A549 (cell line): ENCODE measurements around the gene C11orf68. TPM values are rescaled to one million over a fixed set of nuclear protein-coding genes. Genes with fewer than 3 reads are reported as not detected.

ENCODE experiments used
- ATAC-seq, 2 experiments: fragments of 200-7000 bp in 1 of 2; fragments of >200 bp in 1 of 2; cut with Nextera tagmentation in 1 of 2; cut with Tn5 transposase in 1 of 2; 3 replicates each; pipeline versions ENCODE4 v1.8.0 to v1.9.1; 2018 to 2020; ENCODE audit warnings: mild to moderate bottlenecking in 1 of 2, moderate library complexity in 1 of 2
- CTCF ChIA-PET: fragments of 300-600 bp; sonication (Branson Sonifier 250); formaldehyde crosslinking; extraction: SDS; loops from one replicate; lab custom pipeline; 2021; ENCODE audit warnings: antibody characterized with exemption, inconsistent platforms; lab: Yijun Ruan, JAX
- POLR2A ChIA-PET: fragments of 350-600 bp; formaldehyde crosslinking; extraction: SDS; loops from one replicate; lab custom pipeline; 2021; ENCODE audit warnings: antibody characterized with exemption, inconsistent platforms; lab: Yijun Ruan, JAX
- DNase-seq, 2 experiments: peaks; one replicate each; pipeline versions ENCODE4 v3.0.0 to v3.0.0-alpha.2; 2011 to 2016; ENCODE audit warnings: low read depth in 1 of 2, low spot score in 1 of 2
- FAIRE-seq: peaks from 2 replicates; lab custom pipeline; 2011; peaks lifted over from hg19 to GRCh38; lab: Jason Lieb, UNC
- H3K27ac ChIP-seq, 2 experiments: fragments of >200 bp; sonication (Bioruptor Twin); formaldehyde crosslinking; 3 replicates each; pipeline ENCODE4 v1.5.1; 2016 to 2017
- H3K4me1 ChIP-seq: fragments of >200 bp; sonication (Bioruptor Twin); formaldehyde crosslinking; 3 replicates; pipeline ENCODE4 v1.6.1; 2016
- H3K4me2 ChIP-seq: fragments of >200 bp; sonication (Bioruptor Twin); formaldehyde crosslinking; 3 replicates; pipeline ENCODE4 v1.6.1; 2016
- H3K4me3 ChIP-seq: fragments of >200 bp; sonication (Bioruptor Twin); formaldehyde crosslinking; 3 replicates; pipeline ENCODE4 v1.5.1; 2016
- H3K9me3 ChIP-seq: fragments of >200 bp; sonication (Bioruptor Twin); formaldehyde crosslinking; 3 replicates; pipeline ENCODE4 v1.6.1; 2016
- EHF ChIP-seq: fragments of 250-450 bp; sonication (Bioruptor Pico); IDR thresholded peaks from 2 replicates; pipeline ENCODE4 v1.5.0; 2020; ENCODE audit warnings: mild to moderate bottlenecking
- ESRRA ChIP-seq: fragments of 150-350 bp; IDR thresholded peaks from 2 replicates; pipeline ENCODE4 v1.6.1; 2014; ENCODE audit warnings: mild to moderate bottlenecking, low read length, borderline replicate concordance
- FOXS1 ChIP-seq: fragments of 250-450 bp; sonication (Bioruptor Pico); IDR thresholded peaks from 2 replicates; pipeline ENCODE4 v1.5.0; 2020; ENCODE audit warnings: mild to moderate bottlenecking, moderate library complexity
- GATA3 ChIP-seq: IDR thresholded peaks from 2 replicates; pipeline ENCODE4 v1.6.1; 2012; ENCODE audit warnings: borderline replicate concordance
- HOXA7 ChIP-seq: fragments of 250-450 bp; sonication (Bioruptor Pico); IDR thresholded peaks from 2 replicates; pipeline ENCODE4 v1.5.0; 2020; ENCODE audit warnings: mild to moderate bottlenecking, moderate library complexity
- HOXB13 ChIP-seq: fragments of 250-450 bp; sonication (Bioruptor Pico); IDR thresholded peaks from 2 replicates; pipeline ENCODE4 v1.5.0; 2020; ENCODE audit warnings: low read depth, mild to moderate bottlenecking, moderate library complexity
- JUN ChIP-seq, 2 experiments: fragments of >200 bp; sonication (Bioruptor Twin); formaldehyde crosslinking; IDR thresholded peaks; 2 replicates in 1 of 2; 3 replicates in 1 of 2; pipeline ENCODE4 v1.6.1; 2016 to 2017
- JUNB ChIP-seq: fragments of >200 bp; sonication (Bioruptor Twin); formaldehyde crosslinking; IDR thresholded peaks from 2 replicates; pipeline ENCODE4 v1.6.1; 2016
- MAZ ChIP-seq: fragments of 150-350 bp; IDR thresholded peaks from 2 replicates; pipeline ENCODE4 v1.6.1; 2014; ENCODE audit warnings: antibody characterized with exemption, low read depth, low read length, borderline replicate concordance
- NR3C1 ChIP-seq: fragments of >200 bp; sonication (Bioruptor Twin); formaldehyde crosslinking; IDR thresholded peaks from 3 replicates; pipeline ENCODE4 v1.6.1; 2017
- PHF8 ChIP-seq: fragments of 200-600 bp; sonication (generic); IDR thresholded peaks from 2 replicates; pipeline ENCODE4 v1.6.1; 2016; ENCODE audit warnings: low read depth, mild to moderate bottlenecking, antibody characterized with exemption, moderate library complexity, borderline replicate concordance
- RAD21 ChIP-seq, 2 experiments: fragments of >200 bp in 1 of 2; sonication (Bioruptor Twin) in 1 of 2; formaldehyde crosslinking in 1 of 2; IDR thresholded peaks in 1 of 2; conservative IDR thresholded peaks in 1 of 2; 2 replicates in 1 of 2; 3 replicates in 1 of 2; pipeline ENCODE4 v1.6.1; 2012 to 2018; ENCODE audit warnings: inconsistent platforms in 1 of 2
- SMC3 ChIP-seq: fragments of >200 bp; sonication (Bioruptor Twin); formaldehyde crosslinking; IDR thresholded peaks from 3 replicates; pipeline ENCODE4 v1.6.1; 2018; ENCODE audit warnings: inconsistent platforms
- ZC3H11A ChIP-seq: fragments of 450-650 bp; IDR thresholded peaks from 2 replicates; pipeline ENCODE4 v1.6.1; 2014; ENCODE audit warnings: antibody characterized with exemption, mild to moderate bottlenecking
- ZNF302 ChIP-seq: fragments of 250-450 bp; sonication (Bioruptor Pico); IDR thresholded peaks from 2 replicates; pipeline ENCODE4 v1.9.0; 2021; ENCODE audit warnings: inconsistent platforms, mild to moderate bottlenecking, moderate library complexity
- WGBS: methylation state at CpG from one replicate; pipeline ENCODE4 v1.1.6; 2017; ENCODE audit errors: missing lambda C conversion rate; 5-methylcytosine and 5-hydroxymethylcytosine counted together
- polyA plus RNA-seq, 4 experiments: library from polyadenylated mRNA; depleted of rRNA in 3 of 4; stranded (reverse); fragments of >200 nt; fragmentation: RNase III in 1 of 4; extraction: RNeasy Plus Mini Kit Qiagen cat#74134 plus additional on column Dnase treatment in 1 of 4; gene quantifications; 2 replicates in 3 of 4; 3 replicates in 1 of 4; pipeline ENCODE4 v1.2.3, GENCODE V29; 2011 to 2017
- TF ChIP-seq, protein P1 (sequence below): fragments of 450-650 bp; IDR thresholded peaks from 2 replicates; pipeline ENCODE4 v1.6.1; 2014; ENCODE audit warnings: antibody characterized with exemption
- TF ChIP-seq, protein P2 (sequence below): IDR thresholded peaks from 2 replicates; pipeline ENCODE4 v1.6.1; 2012
- TF ChIP-seq, protein P3 (sequence below): fragments of >200 bp; sonication (Bioruptor Twin); formaldehyde crosslinking; IDR thresholded peaks from 3 replicates; pipeline ENCODE4 v1.6.1; 2016
- TF ChIP-seq, protein P4 (sequence below): fragments of >200 bp; sonication (Bioruptor Twin); formaldehyde crosslinking; IDR thresholded peaks from 3 replicates; pipeline ENCODE4 v1.5.1; 2016

The C11orf68 gene
- polyA plus RNA-seq, 2 of the 4 experiments (the other 2 are of a cell fraction), result 10.6 to 17.0 TPM

DNA sequence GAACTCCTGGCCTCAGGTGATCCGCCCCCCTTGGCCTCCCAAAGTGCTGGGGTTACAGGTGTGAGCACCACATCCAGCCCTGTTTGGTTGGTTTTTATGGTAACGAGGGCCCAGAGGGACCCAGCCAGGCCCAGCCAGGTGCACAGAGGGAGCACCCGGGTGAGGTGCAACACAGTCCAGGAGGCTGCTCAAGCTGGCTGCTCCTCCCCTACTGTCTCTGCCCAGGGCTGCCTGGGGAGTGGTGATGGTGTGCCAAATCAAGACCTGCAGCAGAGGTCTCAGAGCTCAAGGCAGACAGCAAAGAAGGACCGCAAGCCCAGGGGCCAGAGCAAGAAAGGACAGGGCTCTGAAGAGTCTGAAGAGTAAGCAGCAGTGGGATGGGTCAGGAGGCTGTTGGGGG, 27.8 kb upstream of the C11orf68 start:
- Histone ChIP-seq H3K4me1 (peaks cover 2% of the 10 kb centered on the region), H3K9me3 (no peaks in the 10 kb centered on the region), H3K4me2 (no peak overlapping the region), H3K27ac (no peak overlapping the region), H3K4me3 (no peak overlapping the region)
- FAIRE-seq (no peak), ATAC-seq (peak; percentile 26 to 37; a peak in 3 of 6 replicates), DNase-seq (no peak)
- TF ChIP-seq PHF8 (no peak), ZNF302 (no peak), RAD21 (conservative IDR thresholded peaks at IDR 0.05 in 1 of 2, IDR thresholded peaks at IDR 0.05 in 1 of 2) (no peak), SMC3 (no peak), EHF (CRISPR knock-in tag) (no peak), HOXB13 (CRISPR knock-in tag) (no peak), HOXA7 (CRISPR knock-in tag) (no peak), JUN (IDR thresholded peaks at IDR 0.05) (no peak), ESRRA (no peak)
- TF ChIP-seq, protein P1, sequence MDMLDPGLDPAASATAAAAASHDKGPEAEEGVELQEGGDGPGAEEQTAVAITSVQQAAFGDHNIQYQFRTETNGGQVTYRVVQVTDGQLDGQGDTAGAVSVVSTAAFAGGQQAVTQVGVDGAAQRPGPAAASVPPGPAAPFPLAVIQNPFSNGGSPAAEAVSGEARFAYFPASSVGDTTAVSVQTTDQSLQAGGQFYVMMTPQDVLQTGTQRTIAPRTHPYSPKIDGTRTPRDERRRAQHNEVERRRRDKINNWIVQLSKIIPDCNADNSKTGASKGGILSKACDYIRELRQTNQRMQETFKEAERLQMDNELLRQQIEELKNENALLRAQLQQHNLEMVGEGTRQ, result no peak
- ChIA-PET CTCF (interaction anchor here (0.6 to 1.5 kb wide), 7 partner anchors 8 to 254 kb away, joined by 3 to 8 read pairs (median 3); no protein-coding TSS in a partner anchor), POLR2A (no interaction called here)
- 81% methylated on average over 3 of the region's 4 CpGs for WGBS

DNA sequence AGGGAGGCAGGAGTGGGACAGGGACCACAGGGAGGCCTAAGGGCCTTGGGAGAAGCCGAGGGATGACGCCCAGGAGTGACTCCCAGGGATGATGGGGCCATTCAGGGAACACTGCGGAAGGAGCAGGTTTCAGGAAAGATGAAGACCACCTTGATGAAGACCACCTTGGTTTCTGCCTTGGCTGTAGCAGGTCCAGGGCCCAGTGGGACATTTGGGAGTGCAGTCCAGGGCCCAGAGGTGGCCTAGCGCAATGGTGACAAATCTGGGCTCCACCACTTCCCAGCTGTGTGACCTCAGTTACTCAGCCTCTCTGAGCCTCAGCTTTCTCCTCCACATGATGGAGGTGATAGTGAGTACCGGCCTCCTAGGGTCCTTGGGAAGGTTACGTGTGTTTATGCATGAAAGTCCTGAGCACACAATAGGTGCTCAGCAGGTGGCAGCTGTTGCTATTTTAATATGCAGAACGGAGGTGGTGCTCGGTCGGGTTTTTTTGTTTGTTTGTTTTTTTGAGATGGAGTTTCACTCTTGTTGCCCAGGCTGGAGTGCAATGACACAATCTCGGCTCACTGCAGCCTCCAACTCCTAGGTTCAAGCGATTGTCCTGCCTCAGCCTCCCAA, 27.2 kb upstream of the C11orf68 start:
- ATAC-seq, result no peak
- WGBS, result 77% methylated on average over 11 of the region's 11 CpGs
- ChIA-PET CTCF (interaction anchor here (0.5 to 1.5 kb wide), 4 partner anchors 9 to 83 kb away, joined by 3 to 8 read pairs (median 3); partner anchors contain the start of gene FIBP), POLR2A (interaction anchor here (0.6 kb wide), 1 partner anchor 58 kb away, joined by 3 read pairs; the partner anchor contains the start of gene FIBP)
- Histone ChIP-seq H3K4me2 (no peak overlapping the region), H3K27ac (no peak overlapping the region), H3K4me1 (no peaks in the 10 kb centered on the region), H3K9me3 (no peaks in the 10 kb centered on the region), H3K4me3 (no peak overlapping the region)
- DNase-seq, result no peak
- no peak for TF ChIP-seq EHF (CRISPR knock-in tag)
- no peak for TF ChIP-seq FOXS1 (CRISPR knock-in tag)
- no peak for TF ChIP-seq NR3C1
- TF ChIP-seq, protein P2, sequence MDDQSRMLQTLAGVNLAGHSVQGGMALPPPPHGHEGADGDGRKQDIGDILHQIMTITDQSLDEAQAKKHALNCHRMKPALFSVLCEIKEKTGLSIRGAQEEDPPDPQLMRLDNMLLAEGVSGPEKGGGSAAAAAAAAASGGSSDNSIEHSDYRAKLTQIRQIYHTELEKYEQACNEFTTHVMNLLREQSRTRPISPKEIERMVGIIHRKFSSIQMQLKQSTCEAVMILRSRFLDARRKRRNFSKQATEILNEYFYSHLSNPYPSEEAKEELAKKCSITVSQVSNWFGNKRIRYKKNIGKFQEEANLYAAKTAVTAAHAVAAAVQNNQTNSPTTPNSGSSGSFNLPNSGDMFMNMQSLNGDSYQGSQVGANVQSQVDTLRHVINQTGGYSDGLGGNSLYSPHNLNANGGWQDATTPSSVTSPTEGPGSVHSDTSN, result no peak
- TF ChIP-seq ESRRA, result no peak
- TF ChIP-seq ZC3H11A, result no peak
- no peak for TF ChIP-seq JUNB
- no peak for TF ChIP-seq MAZ
- TF ChIP-seq HOXA7 (CRISPR knock-in tag), result no peak
- no peak for TF ChIP-seq GATA3
- TF ChIP-seq, protein P3, sequence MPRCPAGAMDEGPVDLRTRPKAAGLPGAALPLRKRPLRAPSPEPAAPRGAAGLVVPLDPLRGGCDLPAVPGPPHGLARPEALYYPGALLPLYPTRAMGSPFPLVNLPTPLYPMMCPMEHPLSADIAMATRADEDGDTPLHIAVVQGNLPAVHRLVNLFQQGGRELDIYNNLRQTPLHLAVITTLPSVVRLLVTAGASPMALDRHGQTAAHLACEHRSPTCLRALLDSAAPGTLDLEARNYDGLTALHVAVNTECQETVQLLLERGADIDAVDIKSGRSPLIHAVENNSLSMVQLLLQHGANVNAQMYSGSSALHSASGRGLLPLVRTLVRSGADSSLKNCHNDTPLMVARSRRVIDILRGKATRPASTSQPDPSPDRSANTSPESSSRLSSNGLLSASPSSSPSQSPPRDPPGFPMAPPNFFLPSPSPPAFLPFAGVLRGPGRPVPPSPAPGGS, result no peak
- TF ChIP-seq, protein P4, sequence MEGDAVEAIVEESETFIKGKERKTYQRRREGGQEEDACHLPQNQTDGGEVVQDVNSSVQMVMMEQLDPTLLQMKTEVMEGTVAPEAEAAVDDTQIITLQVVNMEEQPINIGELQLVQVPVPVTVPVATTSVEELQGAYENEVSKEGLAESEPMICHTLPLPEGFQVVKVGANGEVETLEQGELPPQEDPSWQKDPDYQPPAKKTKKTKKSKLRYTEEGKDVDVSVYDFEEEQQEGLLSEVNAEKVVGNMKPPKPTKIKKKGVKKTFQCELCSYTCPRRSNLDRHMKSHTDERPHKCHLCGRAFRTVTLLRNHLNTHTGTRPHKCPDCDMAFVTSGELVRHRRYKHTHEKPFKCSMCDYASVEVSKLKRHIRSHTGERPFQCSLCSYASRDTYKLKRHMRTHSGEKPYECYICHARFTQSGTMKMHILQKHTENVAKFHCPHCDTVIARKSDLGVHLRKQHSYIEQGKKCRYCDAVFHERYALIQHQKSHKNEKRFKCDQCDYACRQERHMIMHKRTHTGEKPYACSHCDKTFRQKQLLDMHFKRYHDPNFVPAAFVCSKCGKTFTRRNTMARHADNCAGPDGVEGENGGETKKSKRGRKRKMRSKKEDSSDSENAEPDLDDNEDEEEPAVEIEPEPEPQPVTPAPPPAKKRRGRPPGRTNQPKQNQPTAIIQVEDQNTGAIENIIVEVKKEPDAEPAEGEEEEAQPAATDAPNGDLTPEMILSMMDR, result no peak
- no peak for FAIRE-seq
